GM21786 (cell line): Measurements from ENCODE around the gene PGC.

Source experiments
- ATAC-seq: cut with Tn5 transposase; IDR thresholded peaks from one replicate; pipeline ENCODE4 v1.9.1; 2021; ENCODE audit not compliant: unreplicated experiment

PGC gene

DNA sequence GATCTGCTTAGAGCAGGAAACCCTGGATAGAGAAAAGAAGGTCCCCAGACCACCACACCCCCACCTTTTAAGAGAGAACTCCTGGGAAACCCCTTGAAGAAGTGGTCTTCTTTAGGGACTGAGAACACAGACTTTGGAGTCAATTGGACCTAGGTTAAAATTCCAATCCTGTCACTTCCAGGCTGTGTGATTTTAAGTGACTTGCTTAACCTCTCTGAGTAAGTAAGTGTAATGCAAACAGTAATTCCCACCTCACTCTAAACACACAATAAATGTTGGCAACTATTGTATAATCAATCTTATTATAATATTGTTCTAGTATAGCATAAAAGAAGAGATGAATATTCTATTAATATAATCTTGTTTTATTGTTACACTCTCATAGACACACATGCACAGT is 15.0 kb downstream of the PGC start:
- ATAC-seq: no peak

DNA sequence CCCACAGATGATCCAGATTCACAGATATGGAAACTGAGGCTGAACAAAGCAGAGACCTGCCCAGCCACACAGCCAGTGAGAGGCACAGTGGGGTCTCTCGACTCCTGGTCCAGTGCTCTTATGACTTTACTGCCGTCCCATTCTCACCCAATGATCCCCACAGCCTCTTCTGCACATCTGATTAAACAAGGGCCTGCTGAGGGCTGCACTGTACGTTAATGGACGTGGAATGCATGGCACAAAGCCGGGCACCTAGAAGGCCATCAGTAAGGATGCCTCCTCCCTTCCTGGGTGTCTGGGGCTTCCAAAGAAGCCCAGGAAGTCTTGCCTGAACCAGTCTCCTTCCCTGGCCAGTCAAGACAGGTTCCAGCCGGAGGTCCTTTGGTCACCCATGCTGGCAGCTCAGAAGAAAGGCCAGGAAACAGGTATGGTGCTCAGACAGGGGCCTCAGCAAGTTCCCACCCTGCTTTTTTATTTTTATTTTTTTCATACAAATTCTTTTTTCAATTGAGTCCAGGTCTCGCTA is 15.6 kb downstream of the PGC start:
- no peak for ATAC-seq

DNA sequence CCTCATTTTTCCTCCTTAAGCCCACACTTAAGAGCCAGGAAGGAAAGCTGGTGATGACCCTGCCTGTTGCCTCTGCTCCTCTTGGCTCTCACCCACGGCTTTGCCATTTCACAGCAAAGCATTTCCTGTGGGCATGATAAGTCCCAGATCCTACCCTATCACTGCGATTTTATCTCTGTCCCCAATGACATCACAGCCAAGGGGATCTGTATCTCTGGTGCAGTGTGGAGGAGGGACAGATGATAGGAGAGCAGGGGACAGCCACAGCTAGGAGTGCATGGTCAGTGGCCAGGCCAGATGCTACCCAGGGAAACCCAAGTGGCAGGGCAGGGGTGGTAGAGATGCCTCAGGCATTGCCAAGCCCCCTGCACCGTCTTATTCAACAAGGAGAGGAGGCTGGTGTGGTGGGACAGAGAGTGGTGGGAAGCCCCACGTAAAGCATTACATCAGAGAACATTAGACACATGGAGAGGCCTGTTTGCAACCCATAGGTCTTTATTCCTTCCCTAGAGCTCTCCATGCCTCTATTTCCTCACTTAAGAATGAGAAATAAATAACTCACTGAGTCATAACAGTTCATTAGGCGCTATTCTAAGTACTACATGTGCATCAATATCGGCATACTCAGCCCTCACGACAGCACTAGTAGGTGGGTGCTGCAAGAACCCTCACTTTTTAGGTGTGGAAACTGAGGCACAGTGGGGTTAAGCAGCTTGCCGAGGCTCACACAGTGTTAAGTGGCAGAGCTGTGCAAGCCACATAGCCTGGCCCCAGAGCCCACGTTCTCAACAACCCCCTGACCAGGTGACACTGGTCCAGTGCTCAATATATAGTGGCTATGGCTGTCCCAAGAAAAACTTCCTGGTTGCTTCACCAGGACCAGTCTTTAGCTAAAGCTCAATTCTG is 16.4 kb downstream of the PGC start:
- no peak for ATAC-seq

- ATAC-seq: no peak
These were observed 17.6 kb downstream of the PGC start for GRCh38 chr6:41729624-41730023.

DNA sequence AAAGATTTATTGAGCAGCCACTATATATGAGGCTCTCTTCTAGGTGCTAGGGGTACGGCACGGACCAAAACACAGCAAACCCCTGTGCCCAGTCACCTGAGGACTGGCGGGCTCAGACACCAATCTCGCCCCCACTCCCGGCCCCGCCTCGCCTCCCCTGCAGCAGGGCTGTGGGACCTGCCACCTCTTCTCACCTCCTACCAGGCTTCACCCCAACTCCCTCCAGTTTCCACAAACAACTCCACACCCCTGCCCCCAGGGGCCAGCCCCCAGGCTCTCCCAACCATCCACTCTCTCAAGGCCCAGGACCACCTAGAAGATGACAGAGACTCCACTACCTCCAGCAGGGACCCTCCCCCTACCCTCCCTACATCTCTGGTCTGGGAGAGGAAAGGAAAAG is 18.2 kb downstream of the PGC start:
- no peak for ATAC-seq

GRCh38 chr6:41728073-41728936 is 18.9 kb downstream of the PGC start:
- ATAC-seq: no peak

GRCh38 chr6:41727705-41728072 is 19.5 kb downstream of the PGC start:
- ATAC-seq: no peak

GRCh38 chr6:41726876-41727275 is 20.3 kb downstream of the PGC start:
- ATAC-seq: no peak

- no peak for ATAC-seq
These were observed 22.4 kb downstream of the PGC start for GRCh38 chr6:41724586-41725501.

GRCh38 chr6:41724228-41724580 is 23.0 kb downstream of the PGC start:
- no peak for ATAC-seq

DNA sequence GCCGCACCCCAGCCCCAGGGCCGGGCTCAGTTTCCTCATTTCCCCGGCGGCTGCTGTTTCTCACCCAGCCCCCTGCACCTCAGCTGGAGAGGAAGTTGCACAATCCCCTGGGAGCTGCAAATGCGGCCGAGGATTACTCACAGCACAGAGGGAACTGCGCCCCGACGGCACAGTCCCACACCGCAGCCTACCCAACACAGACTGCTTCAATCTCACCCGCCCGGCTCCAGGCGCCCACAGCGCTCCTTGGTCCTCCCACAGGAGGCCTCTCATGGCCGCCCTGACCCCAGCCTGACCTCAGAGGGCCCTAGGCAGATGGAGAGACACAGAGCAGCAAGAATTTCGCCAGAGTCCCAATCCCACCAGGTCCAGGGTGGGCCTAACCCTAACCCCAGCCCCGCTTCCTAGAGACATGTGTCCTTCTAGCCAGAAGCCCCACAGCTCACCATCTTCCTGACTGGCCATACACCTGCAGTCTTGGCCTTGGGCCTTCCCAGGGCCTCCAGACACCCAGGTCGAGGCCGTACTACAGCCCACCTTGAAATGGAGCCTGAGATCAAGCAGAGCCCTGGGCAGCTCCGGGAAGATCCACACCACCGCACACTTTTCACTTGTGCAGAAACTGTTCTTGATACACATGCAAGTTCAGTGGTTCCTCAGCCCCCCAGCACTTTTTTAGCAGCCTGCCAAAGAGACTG is 23.5 kb downstream of the PGC start:
- peak; percentile 69 for ATAC-seq

GRCh38 chr6:41722969-41723529 is 24.1 kb downstream of the PGC start:
- no peak for ATAC-seq

- no peak for ATAC-seq
These were observed 25.8 kb downstream of the PGC start for GRCh38 chr6:41721414-41721813.

DNA sequence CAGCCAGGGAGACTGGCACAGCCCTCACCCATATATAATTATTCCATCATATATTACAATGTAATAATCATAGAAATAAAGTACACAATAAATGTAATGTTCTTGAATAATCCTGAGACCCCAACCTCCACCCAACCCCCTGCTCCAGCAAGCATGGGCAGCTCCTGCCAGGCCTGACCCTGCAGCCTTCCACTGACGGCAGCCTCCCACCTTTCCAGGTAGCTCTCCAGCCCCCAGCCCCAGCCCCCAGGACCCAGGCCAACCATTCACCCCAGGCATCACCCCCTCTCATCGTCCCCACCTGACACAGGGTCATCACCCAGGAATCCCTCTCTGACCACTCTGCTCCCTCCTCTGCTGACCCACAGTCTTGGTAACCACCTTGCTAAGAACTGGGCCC is 26.4 kb downstream of the PGC start:
- ATAC-seq: no peak

- peak; percentile 34 for ATAC-seq
These were observed 27.0 kb downstream of the PGC start for GRCh38 chr6:41720262-41720620.

- no peak for ATAC-seq
These were observed 27.5 kb downstream of the PGC start for GRCh38 chr6:41719436-41720261.

GRCh38 chr6:41718828-41719227 is 28.4 kb downstream of the PGC start:
- no peak for ATAC-seq

GRCh38 chr6:41717392-41717736 is 29.8 kb downstream of the PGC start:
- ATAC-seq: no peak
